Mucosa of stomach (tissue), 1 donor: Measurements from ENCODE around the gene SH3GL1.

ENCODE experiments used
- H3K27me3 ChIP-seq: one replicate; pipeline ENCODE4 v1.7.0; 2013; ENCODE audit warnings: mild to moderate bottlenecking, low read length; ENCODE audit not compliant: control insufficient read depth, insufficient read depth
- H3K36me3 ChIP-seq: one replicate; pipeline ENCODE4 v1.7.0; 2013; ENCODE audit warnings: low read length; ENCODE audit not compliant: control insufficient read depth, insufficient read depth
- H3K4me1 ChIP-seq: one replicate; pipeline ENCODE4 v1.7.0; 2013; ENCODE audit warnings: mild to moderate bottlenecking, low read length; ENCODE audit not compliant: control insufficient read depth, insufficient read depth
- H3K4me3 ChIP-seq: one replicate; pipeline ENCODE4 v1.7.0; 2013; ENCODE audit warnings: low read length
- H3K9ac ChIP-seq: one replicate; pipeline ENCODE4 v1.7.0; 2013; ENCODE audit warnings: mild to moderate bottlenecking, low read length, moderate library complexity
- H3K9me3 ChIP-seq: one replicate; pipeline ENCODE4 v1.7.0; 2013; ENCODE audit warnings: mild to moderate bottlenecking, low read length, moderate library complexity; ENCODE audit not compliant: control insufficient read depth
- donor health status: Pancreatic carcinoma.

Gene SH3GL1

GRCh38 chr19:4320419-4320818 lies 79.9 kb downstream of the SH3GL1 start:
- Histone ChIP-seq H3K4me1 (no peaks in the 10 kb centered on the region), H3K36me3 (no peaks in the 10 kb centered on the region), H3K27me3 (no peaks in the 10 kb centered on the region), H3K9ac (no peak overlapping the region), H3K4me3 (no peak overlapping the region), H3K9me3 (no peaks in the 10 kb centered on the region)

- Histone ChIP-seq H3K9me3 (no peaks in the 10 kb centered on the region), H3K4me3 (no peak overlapping the region), H3K27me3 (no peaks in the 10 kb centered on the region), H3K36me3 (no peaks in the 10 kb centered on the region), H3K4me1 (no peaks in the 10 kb centered on the region), H3K9ac (no peak overlapping the region)
Measured at GRCh38 chr19:4319067-4319718, 81.2 kb downstream of the SH3GL1 start.

- Histone ChIP-seq H3K36me3 (no peaks in the 10 kb centered on the region), H3K9me3 (no peaks in the 10 kb centered on the region), H3K4me1 (no peaks in the 10 kb centered on the region), H3K27me3 (no peaks in the 10 kb centered on the region), H3K9ac (no peak overlapping the region), H3K4me3 (no peak overlapping the region)
Measured at GRCh38 chr19:4318460-4318859, 81.9 kb downstream of the SH3GL1 start.

- H3K9me3 ChIP-seq, result no peaks in the 10 kb centered on the region
- no peak overlapping the region for H3K9ac ChIP-seq
- H3K4me1 ChIP-seq, result no peaks in the 10 kb centered on the region
- H3K36me3 ChIP-seq, result no peaks in the 10 kb centered on the region
- H3K27me3 ChIP-seq, result no peaks in the 10 kb centered on the region
- no peak overlapping the region for H3K4me3 ChIP-seq
Measured at GRCh38 chr19:4316956-4317355, 83.4 kb downstream of the SH3GL1 start.

- Histone ChIP-seq H3K36me3 (no peaks in the 10 kb centered on the region), H3K4me1 (no peaks in the 10 kb centered on the region), H3K27me3 (no peaks in the 10 kb centered on the region), H3K9me3 (no peaks in the 10 kb centered on the region), H3K9ac (no peak overlapping the region), H3K4me3 (no peak overlapping the region)
Measured at GRCh38 chr19:4313847-4314490, 86.4 kb downstream of the SH3GL1 start.
